Ishikawa (cell line): ENCODE measurements around the gene SUPT7L.

Experiments used
- EP300 ChIP-seq: IDR thresholded peaks from 2 replicates; pipeline ENCODE4 v1.6.1; 2012; ENCODE audit warnings: borderline replicate concordance
- YY1 ChIP-seq: IDR thresholded peaks from 2 replicates; pipeline ENCODE4 v1.6.1; 2012; ENCODE audit warnings: low read depth

DNA sequence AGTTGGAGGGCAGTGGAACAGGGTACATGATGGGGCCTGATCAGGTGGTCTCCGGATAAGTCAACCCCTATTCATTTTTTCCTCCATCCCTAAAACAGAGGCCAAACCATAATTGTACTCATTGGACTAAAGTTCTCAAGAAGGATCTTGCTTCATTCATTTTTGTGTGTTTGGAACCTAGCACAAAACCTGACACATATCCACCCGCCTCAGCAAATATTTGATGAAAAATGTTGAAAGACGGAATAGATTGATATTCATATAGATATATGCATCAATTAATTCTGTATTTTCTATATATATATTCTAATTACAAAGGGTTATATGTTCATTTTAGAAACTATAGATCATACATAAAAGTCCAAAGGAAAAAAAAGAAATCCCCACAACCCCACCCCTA is 22.2 kb upstream of the SUPT7L start:
- no peak for TF ChIP-seq YY1
- TF ChIP-seq EP300 = no peak
